NCI-H2029 treated with DMSO at 0.1 percent for 48 hours (cell line): ENCODE measurements around the gene CYP39A1.

Source experiments
- DNase-seq: peaks from one replicate; lab custom pipeline; 2025; lab: John Stamatoyannopoulos, UW

Gene CYP39A1

GRCh38 chr6:46511320-46511719, 141.3 kb downstream of the CYP39A1 start:
- no peak for DNase-seq

- no peak for DNase-seq
Observed at GRCh38 chr6:46510651-46511050, 142.0 kb downstream of the CYP39A1 start.

- DNase-seq: no peak
Observed at GRCh38 chr6:46509981-46510510, 142.6 kb downstream of the CYP39A1 start.

GRCh38 chr6:46509063-46509462, 143.6 kb downstream of the CYP39A1 start:
- no peak for DNase-seq

- DNase-seq: no peak
Observed at GRCh38 chr6:46507426-46507825, 145.2 kb downstream of the CYP39A1 start.

GRCh38 chr6:46505693-46506512, 146.7 kb downstream of the CYP39A1 start:
- DNase-seq: no peak

- no peak for DNase-seq
Observed at GRCh38 chr6:46504242-46504641, 148.4 kb downstream of the CYP39A1 start.

- no peak for DNase-seq
Observed at GRCh38 chr6:46502486-46503119, 150.0 kb downstream of the CYP39A1 start.

- DNase-seq: no peak
Observed at GRCh38 chr6:46501136-46502089, 151.2 kb downstream of the CYP39A1 start.

- DNase-seq: no peak
Observed at GRCh38 chr6:46500382-46500781, 152.2 kb downstream of the CYP39A1 start.
